Stomach (tissue), 4 donors: ENCODE measurements around the gene TMCO4.

ENCODE experiments used
- CTCF ChIP-seq, 7 experiments: fragments of 450-650 bp in 4 of 7; fragments of 200-600 bp in 3 of 7; sonication (generic) in 3 of 7; IDR thresholded peaks; one replicate each; pipeline ENCODE4 v1.5.1; 2016 to 2019; ENCODE audit warnings: antibody characterized with exemption in 7 of 7, control low read depth in 2 of 7, mild to moderate bottlenecking in 1 of 7
- EP300 ChIP-seq: sonication (generic); formaldehyde crosslinking; IDR thresholded peaks from one replicate; pipeline ENCODE4 v1.6.1; 2017; ENCODE audit warnings: antibody characterized with exemption

GRCh38 chr1:19768353-19769210, 31.1 kb downstream of the TMCO4 start:
- TF ChIP-seq EP300 (no peak), CTCF (IDR thresholded peaks at IDR 0.05) (no peak)
